Astrocyte (in vitro differentiated cells and primary cell): ENCODE measurements around the gene CHFR. TPM values are rescaled to one million over a fixed set of nuclear protein-coding genes. Genes with fewer than 3 reads are reported as not detected.
"Not testable (repeated sequence)": the region's sequence is repeated elsewhere in the genome, so short reads cannot be mapped to it uniquely, and the experiment has no call there.

Source experiments
- DNase-seq: peaks from one replicate; pipeline ENCODE4 v3.0.0-alpha.2; 2010; ENCODE audit warnings: low read depth
- FAIRE-seq: peaks from 2 replicates; lab custom pipeline; 2011; peaks lifted over from hg19 to GRCh38; lab: Jason Lieb, UNC
- H2AFZ ChIP-seq: 2 replicates; pipeline ENCODE4 v1.6.0; 2012; ENCODE audit warnings: low read depth, low read length, inconsistent platforms
- H3K27ac ChIP-seq: 2 replicates; pipeline ENCODE4 v1.5.1; 2011; ENCODE audit warnings: low read depth, low read length, inconsistent platforms
- H3K27me3 ChIP-seq: 2 replicates; pipeline ENCODE4 v1.6.0; 2011; ENCODE audit warnings: low read length, inconsistent platforms; ENCODE audit not compliant: insufficient read depth
- H3K36me3 ChIP-seq: 2 replicates; pipeline ENCODE4 v1.5.1; 2011; ENCODE audit warnings: low read length, inconsistent platforms; ENCODE audit not compliant: insufficient read depth
- H3K4me1 ChIP-seq: 2 replicates; pipeline ENCODE4 v1.5.1; 2011; ENCODE audit warnings: low read length, inconsistent platforms; ENCODE audit not compliant: insufficient read depth
- H3K4me2 ChIP-seq: 2 replicates; pipeline ENCODE4 v1.6.0; 2012; ENCODE audit warnings: low read length, inconsistent platforms
- H3K4me3 ChIP-seq: 2 replicates; pipeline ENCODE4 v1.5.1; 2011; ENCODE audit warnings: low read depth, mild to moderate bottlenecking, low read length, inconsistent platforms; ENCODE audit not compliant: insufficient read depth
- H3K79me2 ChIP-seq: 2 replicates; pipeline ENCODE4 v1.6.0; 2012; ENCODE audit warnings: mild to moderate bottlenecking, low read length, inconsistent platforms; ENCODE audit not compliant: insufficient read depth
- H3K9ac ChIP-seq: 2 replicates; pipeline ENCODE4 v1.6.0; 2012; ENCODE audit warnings: mild to moderate bottlenecking, low read length, inconsistent platforms
- H3K9me3 ChIP-seq: 2 replicates; pipeline ENCODE4 v1.5.1; 2012; ENCODE audit warnings: low read depth, mild to moderate bottlenecking, low read length, inconsistent platforms; ENCODE audit not compliant: insufficient read depth
- H4K20me1 ChIP-seq: 2 replicates; pipeline ENCODE4 v1.6.0; 2012; ENCODE audit warnings: low read length, inconsistent platforms; ENCODE audit not compliant: insufficient read depth
- H3K27ac Mint-ChIP-seq: one replicate; pipeline ENCODE4 v1.8.0; 2021; ENCODE audit warnings: mild to moderate bottlenecking, mixed read lengths; ENCODE audit not compliant: unreplicated experiment
- H3K27me3 Mint-ChIP-seq: one replicate; pipeline ENCODE4 v1.8.0; 2021; ENCODE audit warnings: low read depth, mixed read lengths; ENCODE audit not compliant: unreplicated experiment
- H3K36me3 Mint-ChIP-seq: one replicate; pipeline ENCODE4 v1.8.0; 2021; ENCODE audit warnings: low read depth, mixed read lengths; ENCODE audit not compliant: unreplicated experiment
- H3K4me1 Mint-ChIP-seq: one replicate; pipeline ENCODE4 v1.8.0; 2021; ENCODE audit warnings: low read depth, mixed read lengths; ENCODE audit not compliant: unreplicated experiment
- H3K4me3 Mint-ChIP-seq: one replicate; pipeline ENCODE4 v1.8.0; 2021; ENCODE audit warnings: mild to moderate bottlenecking, moderate library complexity, mixed read lengths; ENCODE audit not compliant: unreplicated experiment
- H3K9me3 Mint-ChIP-seq: one replicate; pipeline ENCODE4 v1.8.0; 2021; ENCODE audit warnings: mild to moderate bottlenecking, mixed read lengths; ENCODE audit not compliant: unreplicated experiment
- EZH2 ChIP-seq: IDR thresholded peaks from 2 replicates; pipeline ENCODE4 v1.6.1; 2012; ENCODE audit warnings: mild to moderate bottlenecking, low read length, inconsistent platforms; ENCODE audit not compliant: insufficient read depth
- total RNA-seq: library from RNA; stranded (reverse); gene quantifications from 2 replicates; pipeline ENCODE4 v1.2.1, GENCODE V29; 2021
- TF ChIP-seq, protein P1 (sequence below): IDR thresholded peaks from 2 replicates; pipeline ENCODE4 v1.5.1; 2011; ENCODE audit warnings: low read depth, mild to moderate bottlenecking, inconsistent platforms, low read length, moderate library complexity; ENCODE audit not compliant: insufficient read depth

CHFR gene
- total RNA-seq, 1 donor from 2014 or later = 66.6 TPM

DNA sequence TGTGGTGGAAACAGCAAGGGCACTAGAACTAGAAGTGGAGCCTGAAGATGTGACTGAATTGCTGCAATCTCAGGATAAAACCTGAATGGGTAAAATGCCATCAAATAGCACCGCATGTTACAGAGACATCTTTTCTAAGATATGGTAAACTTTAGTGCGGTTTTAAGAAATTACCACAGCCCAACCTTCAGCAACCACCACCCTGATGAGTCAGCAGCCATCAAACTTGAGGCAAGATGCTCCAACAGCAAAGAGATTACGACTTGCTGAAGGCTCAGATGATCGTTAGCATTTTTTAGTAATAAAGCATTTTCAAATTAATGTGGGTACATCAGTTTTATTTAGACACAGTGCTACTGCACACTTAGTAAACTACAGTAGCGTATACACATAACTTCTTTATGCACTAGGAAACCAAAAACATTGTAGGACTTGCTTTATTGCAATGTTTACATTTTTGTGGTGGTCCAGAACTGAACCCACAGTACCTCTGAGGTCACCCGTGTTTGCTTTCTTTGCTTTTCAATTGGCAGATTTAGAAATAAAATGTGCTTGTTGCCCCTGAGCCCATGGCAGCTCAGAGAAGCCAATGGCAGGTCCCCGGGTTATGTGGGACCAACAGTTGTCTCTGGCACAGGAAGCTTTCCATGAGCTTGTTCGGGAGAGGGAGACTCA lies 74.6 kb downstream of the CHFR start:
- Histone ChIP-seq H3K27me3 (no peaks in the 10 kb centered on the region), H3K36me3 (peaks cover 40% of the 10 kb centered on the region), H3K79me2 (peaks cover 34% of the 10 kb centered on the region), H4K20me1 (peaks cover 82% of the 10 kb centered on the region), H3K27ac (no peak overlapping the region), H3K4me1 (peaks cover 11% of the 10 kb centered on the region), H2AFZ (no peak overlapping the region), H3K9ac (no peak overlapping the region), H3K9me3 (no peaks in the 10 kb centered on the region), H3K4me3 (no peak overlapping the region), H3K4me2 (no peak overlapping the region)
- TF ChIP-seq EZH2 = no peak
- TF ChIP-seq, protein P1, sequence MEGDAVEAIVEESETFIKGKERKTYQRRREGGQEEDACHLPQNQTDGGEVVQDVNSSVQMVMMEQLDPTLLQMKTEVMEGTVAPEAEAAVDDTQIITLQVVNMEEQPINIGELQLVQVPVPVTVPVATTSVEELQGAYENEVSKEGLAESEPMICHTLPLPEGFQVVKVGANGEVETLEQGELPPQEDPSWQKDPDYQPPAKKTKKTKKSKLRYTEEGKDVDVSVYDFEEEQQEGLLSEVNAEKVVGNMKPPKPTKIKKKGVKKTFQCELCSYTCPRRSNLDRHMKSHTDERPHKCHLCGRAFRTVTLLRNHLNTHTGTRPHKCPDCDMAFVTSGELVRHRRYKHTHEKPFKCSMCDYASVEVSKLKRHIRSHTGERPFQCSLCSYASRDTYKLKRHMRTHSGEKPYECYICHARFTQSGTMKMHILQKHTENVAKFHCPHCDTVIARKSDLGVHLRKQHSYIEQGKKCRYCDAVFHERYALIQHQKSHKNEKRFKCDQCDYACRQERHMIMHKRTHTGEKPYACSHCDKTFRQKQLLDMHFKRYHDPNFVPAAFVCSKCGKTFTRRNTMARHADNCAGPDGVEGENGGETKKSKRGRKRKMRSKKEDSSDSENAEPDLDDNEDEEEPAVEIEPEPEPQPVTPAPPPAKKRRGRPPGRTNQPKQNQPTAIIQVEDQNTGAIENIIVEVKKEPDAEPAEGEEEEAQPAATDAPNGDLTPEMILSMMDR = no peak
- Mint-ChIP-seq H3K4me1 (peaks cover 12% of the 10 kb centered on the region), H3K36me3 (peaks cover 19% of the 10 kb centered on the region), H3K27me3 (no peaks in the 10 kb centered on the region), H3K27ac (peak overlapping the region; percentile 3), H3K4me3 (no peak overlapping the region), H3K9me3 (no peaks in the 10 kb centered on the region)
- DNase-seq (peak; percentile 81), FAIRE-seq (no peak)

DNA sequence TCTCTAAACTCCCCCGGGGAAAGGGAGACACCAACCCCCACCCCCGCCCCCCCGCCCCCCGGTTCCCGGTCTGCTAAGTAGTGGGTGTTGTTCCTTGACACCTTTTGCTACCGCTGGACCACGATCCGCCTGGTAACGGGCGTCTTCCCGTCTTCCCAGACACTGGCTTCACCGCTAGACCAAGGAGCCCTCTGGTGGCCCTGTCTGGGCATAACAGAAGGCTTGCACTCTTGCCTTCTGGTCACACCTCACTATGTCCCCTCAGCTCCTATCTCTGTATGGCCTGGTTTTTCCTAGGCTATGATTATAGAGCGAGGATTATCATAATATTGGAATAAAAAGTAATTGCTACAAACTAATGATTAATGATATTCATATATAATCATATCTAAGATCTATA lies 78.0 kb downstream of the CHFR start:
- Mint-ChIP-seq H3K4me1 (peaks cover 22% of the 10 kb centered on the region), H3K27ac (peak overlapping the region; percentile 69), H3K36me3 (peaks cover 20% of the 10 kb centered on the region)
- H3K4me3 ChIP-seq, H3K9me3 Mint-ChIP-seq, H3K9me3 ChIP-seq, H3K27me3 ChIP-seq, H3K4me2 ChIP-seq, H2AFZ ChIP-seq, H3K9ac ChIP-seq, H3K4me3 Mint-ChIP-seq, DNase-seq, FAIRE-seq, H3K27me3 Mint-ChIP-seq, H3K27ac ChIP-seq: not testable (repeated sequence)
- Histone ChIP-seq H3K36me3 (peaks cover 40% of the 10 kb centered on the region), H3K79me2 (peaks cover 42% of the 10 kb centered on the region), H4K20me1 (peaks cover 84% of the 10 kb centered on the region), H3K4me1 (peaks cover 11% of the 10 kb centered on the region)

DNA sequence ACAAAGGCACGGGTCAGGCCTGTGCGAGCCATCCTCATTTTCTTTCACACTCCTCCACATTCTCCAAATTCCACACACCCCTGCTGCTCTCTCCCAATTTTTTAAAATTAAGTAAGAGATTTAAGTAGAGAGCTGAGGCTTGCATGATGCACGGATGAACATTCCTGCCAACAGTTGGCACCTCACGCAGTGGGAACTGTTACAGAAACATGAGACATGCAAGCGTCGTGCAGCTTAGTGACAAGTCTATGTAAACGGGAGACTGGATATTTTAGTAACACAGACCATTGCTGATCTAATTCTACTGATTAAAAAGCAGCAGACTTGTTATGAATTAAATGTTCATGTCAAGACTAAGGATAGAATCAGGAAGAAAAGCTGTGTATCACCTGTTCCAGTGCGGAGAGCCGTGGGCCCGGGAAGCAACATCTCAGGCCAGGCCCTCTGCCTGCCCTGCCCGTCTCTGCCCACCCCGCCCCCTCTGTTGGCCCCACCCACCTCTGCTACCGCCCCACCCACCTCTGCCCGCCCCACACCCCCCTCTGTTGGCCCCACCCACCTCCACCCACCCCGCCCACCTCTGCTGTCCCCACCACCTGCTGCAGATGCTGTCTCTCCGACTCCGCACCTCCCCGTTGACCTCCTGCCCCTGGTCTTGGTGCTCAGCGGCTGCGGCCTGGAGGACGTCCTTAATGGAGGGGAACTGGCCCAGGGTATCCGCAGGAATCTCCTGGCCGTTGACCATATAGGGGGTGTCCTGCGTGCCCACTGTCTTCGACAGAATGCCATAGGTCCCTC lies 79.9 kb downstream of the CHFR start:
- peaks cover 15% of the 10 kb centered on the region for H3K4me1 Mint-ChIP-seq
- TF ChIP-seq, protein P1 = no peak
- TF ChIP-seq EZH2 = no peak
- no peak for DNase-seq

More for the DNA sequence above, 79.9 kb downstream of the CHFR start:
- Histone ChIP-seq H3K79me2 (peaks cover 53% of the 10 kb centered on the region), H3K9me3 (no peaks in the 10 kb centered on the region), H3K4me3 (no peak overlapping the region), H3K9ac (no peak overlapping the region), H4K20me1 (peaks cover 84% of the 10 kb centered on the region), H2AFZ (no peak overlapping the region), H3K4me1 (peaks cover 2% of the 10 kb centered on the region), H3K27ac (no peak overlapping the region), H3K27me3 (no peaks in the 10 kb centered on the region), H3K36me3 (peaks cover 45% of the 10 kb centered on the region), H3K4me2 (no peak overlapping the region)
- no peak overlapping the region for H3K27ac Mint-ChIP-seq
- FAIRE-seq = no peak
- H3K9me3 Mint-ChIP-seq = no peaks in the 10 kb centered on the region
- H3K27me3 Mint-ChIP-seq = no peaks in the 10 kb centered on the region
- peaks cover 22% of the 10 kb centered on the region for H3K36me3 Mint-ChIP-seq
- H3K4me3 Mint-ChIP-seq = no peak overlapping the region
